GM10248 (cell line): ENCODE data around the gene PARD3B.

Source experiments
- CTCF ChIA-PET: fragments of 300-600 bp; sonication (Branson Sonifier 250); formaldehyde crosslinking; extraction: SDS; loops from one replicate; lab custom pipeline; 2021; ENCODE audit warnings: antibody characterized with exemption; lab: Yijun Ruan, JAX
- POLR2A ChIA-PET: fragments of 350-650 bp; sonication (Branson Sonifier 250); formaldehyde crosslinking; extraction: SDS; loops from one replicate; lab custom pipeline; 2020; ENCODE audit warnings: antibody characterized with exemption; lab: Yijun Ruan, JAX
- DNase-seq: peaks from one replicate; pipeline ENCODE4 v3.0.0; 2012; ENCODE audit errors: extremely low spot score
- TF ChIP-seq, protein P1 (sequence below): IDR thresholded peaks from 2 replicates; pipeline ENCODE4 v1.5.1; 2012; ENCODE audit warnings: mild to moderate bottlenecking, low read depth; ENCODE audit errors: extremely low read depth, missing control alignments, control extremely low read depth

The PARD3B gene

DNA sequence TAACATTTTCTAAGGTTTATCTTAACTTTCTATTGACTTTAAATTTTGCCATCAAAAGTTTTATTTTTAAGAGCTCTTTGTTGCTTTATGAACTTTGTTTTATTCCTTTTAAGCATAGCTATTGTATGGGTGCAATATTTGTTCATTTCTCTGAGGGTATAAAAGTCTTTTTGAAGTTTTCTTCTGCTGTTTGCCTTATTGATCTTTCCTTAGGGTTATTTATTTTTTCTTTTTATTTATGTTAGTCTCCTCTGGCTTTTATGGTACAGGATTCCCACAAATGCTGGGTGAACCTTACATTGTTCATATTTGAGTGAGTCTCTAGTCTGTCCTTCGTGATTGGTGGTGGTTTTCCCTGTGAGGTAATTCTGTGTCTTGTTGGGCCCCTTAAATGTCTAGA, 68.4 kb downstream of the PARD3B start:
- TF ChIP-seq, protein P1, sequence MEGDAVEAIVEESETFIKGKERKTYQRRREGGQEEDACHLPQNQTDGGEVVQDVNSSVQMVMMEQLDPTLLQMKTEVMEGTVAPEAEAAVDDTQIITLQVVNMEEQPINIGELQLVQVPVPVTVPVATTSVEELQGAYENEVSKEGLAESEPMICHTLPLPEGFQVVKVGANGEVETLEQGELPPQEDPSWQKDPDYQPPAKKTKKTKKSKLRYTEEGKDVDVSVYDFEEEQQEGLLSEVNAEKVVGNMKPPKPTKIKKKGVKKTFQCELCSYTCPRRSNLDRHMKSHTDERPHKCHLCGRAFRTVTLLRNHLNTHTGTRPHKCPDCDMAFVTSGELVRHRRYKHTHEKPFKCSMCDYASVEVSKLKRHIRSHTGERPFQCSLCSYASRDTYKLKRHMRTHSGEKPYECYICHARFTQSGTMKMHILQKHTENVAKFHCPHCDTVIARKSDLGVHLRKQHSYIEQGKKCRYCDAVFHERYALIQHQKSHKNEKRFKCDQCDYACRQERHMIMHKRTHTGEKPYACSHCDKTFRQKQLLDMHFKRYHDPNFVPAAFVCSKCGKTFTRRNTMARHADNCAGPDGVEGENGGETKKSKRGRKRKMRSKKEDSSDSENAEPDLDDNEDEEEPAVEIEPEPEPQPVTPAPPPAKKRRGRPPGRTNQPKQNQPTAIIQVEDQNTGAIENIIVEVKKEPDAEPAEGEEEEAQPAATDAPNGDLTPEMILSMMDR, result no peak
- ChIA-PET POLR2A (no interaction called here), CTCF (interaction anchor here (0.8 kb wide), 1 partner anchor 12 kb away, joined by 3 read pairs; no protein-coding TSS in a partner anchor)
- DNase-seq, result no peak

DNA sequence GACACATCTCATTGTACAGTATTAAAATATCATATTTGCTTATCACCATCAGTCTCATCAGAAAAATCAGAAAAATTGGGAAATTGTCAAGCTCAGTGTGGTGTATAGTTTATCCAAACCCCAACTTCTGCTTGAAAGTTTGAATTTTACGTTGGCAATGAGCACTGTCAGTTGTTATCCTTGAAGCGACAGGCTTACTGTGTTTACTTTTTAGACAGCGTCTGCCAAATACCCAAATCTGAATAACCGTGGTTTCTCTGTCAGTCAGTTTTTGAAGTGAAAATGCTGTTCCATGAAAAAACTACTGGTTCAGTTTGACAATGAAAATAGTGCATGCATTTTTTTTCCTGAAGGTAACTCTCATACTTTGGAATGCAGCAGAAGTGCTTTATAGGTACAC, 70.2 kb downstream of the PARD3B start:
- TF ChIP-seq, protein P1, result no peak
- POLR2A ChIA-PET, result no interaction called here
- no peak for DNase-seq
- CTCF ChIA-PET, result no interaction called here

DNA sequence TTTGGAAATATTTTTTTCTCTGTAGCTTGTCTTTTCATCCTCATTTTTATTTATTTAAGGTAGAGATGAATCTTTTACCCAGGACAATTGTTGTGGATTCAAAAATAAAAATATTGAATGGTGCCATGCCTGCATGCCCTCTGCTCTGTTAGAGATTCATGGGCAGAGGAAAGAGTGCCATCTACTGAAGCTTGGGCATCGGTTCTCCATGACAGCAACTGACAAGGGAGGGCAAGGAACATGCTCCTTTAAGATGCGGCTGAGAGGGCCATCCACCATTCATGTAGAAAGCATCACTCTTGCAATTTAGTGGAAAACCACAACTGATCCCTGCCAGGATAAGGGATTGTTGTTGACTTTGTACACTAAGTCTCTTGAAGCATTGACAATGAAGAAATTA, 79.9 kb downstream of the PARD3B start:
- ChIA-PET CTCF (interaction anchor here (1.2 to 1.5 kb wide), 2 partner anchors 10 to 11 kb away, joined by 3 to 4 read pairs; no protein-coding TSS in a partner anchor), POLR2A (no interaction called here)
- TF ChIP-seq, protein P1, result no peak
- DNase-seq, result no peak

DNA sequence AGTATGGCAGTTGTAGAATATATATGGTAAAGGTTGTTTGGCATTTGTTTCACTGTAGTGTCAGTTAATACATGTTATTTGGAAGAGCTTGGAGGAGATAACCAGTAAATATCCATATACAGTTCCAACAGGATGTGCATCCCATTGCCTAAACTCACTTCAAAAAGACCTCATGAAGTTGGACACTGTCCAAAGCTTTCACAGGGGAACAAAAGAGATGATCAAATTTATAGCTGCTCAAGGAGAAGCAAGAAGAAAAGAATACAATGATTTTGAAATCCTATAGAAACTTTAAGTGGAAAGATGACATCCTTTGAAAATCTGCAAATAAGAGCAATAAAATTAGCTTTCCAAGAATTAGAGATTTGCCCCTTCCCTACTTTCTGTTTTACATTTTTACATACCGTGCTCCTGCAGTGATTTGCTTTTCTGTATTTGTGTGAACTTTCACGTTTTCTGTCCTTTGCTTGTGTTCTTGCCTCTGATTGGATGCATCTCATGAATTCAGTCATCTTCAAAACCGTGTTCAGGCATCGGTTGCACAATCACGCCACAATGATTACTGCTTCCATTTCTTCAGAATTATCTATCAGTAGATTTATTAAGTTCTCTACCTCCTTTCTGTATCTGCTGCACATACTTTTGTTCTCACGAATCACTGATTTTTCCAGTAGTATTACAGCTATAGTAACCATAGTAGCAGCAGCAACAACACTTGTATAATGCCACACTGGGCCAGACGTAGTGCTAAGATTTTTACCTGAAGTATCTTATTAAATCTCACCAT, 83.8 kb downstream of the PARD3B start:
- no peak for DNase-seq
- TF ChIP-seq, protein P1, result no peak
- POLR2A ChIA-PET, result no interaction called here
- CTCF ChIA-PET, result no interaction called here

DNA sequence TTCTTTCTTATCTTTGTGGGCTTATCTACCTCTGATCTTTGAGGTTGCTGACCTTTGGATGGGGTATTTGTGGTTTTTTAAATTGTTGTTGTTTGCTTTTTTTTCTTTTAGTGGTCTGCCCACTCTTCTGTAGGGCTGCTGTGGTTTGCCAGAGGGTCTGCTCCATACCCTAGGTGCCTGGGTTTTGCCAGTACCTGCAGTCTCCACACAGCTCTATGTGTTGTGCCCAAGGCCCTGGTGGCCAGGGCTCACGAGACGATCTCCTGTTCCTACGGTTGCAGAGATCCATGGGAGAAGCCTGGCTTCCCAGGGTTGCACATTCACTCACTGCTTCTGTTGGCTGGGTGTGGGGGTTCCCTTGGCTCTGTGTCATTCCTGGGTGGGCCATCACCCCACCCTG, 87.1 kb downstream of the PARD3B start:
- no peak for DNase-seq
- TF ChIP-seq, protein P1, result no peak
- CTCF ChIA-PET, result no interaction called here
- POLR2A ChIA-PET, result no interaction called here

DNA sequence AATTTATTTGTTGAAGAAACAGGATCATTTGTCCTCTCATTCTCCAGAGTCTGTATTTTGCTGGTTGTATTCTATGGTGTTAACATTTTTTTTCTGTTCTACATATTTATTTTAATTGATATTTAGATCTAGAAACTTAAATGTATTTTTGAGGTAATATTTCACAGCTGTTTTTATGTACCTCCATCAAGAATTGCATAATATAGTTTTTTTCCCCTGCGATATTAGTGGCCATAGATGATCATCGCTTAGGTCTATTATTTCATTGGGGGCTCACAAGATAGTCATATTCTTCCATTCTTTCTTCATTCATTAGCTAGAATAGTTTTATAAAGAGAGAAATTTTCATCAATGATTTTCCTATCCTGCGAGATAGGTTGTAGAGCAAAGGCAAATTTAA, 89.3 kb downstream of the PARD3B start:
- POLR2A ChIA-PET, result no interaction called here
- TF ChIP-seq, protein P1, result no peak
- CTCF ChIA-PET, result interaction anchor here (1.5 to 1.9 kb wide), 2 partner anchors 10 to 17 kb away, joined by 3 to 4 read pairs; no protein-coding TSS in a partner anchor
- DNase-seq, result no peak
